ENCODE measurements around the gene ZNF763.
A peak's percentile ranks its signal among the peaks of the same experiment; 100 is the strongest.

Gene ZNF763

GRCh38 chr19:11970174-11970573 is 5.3 kb downstream of the ZNF763 start:
- Histone ChIP-seq H3K9me3 (ENCODE audit: control insufficient read depth in 2 of 2, low read length in 2 of 2) (no peaks in the 10 kb centered on the region), H3K9ac (ENCODE audit: low read depth in 1 of 2, low read length in 2 of 2) (no peak overlapping the region), H3K27ac (ENCODE audit: low read depth in 2 of 2, low read length in 2 of 2) (no peak overlapping the region), H3K27me3 (ENCODE audit: control insufficient read depth in 2 of 2, insufficient read depth in 2 of 2, low read length in 2 of 2) (no peaks in the 10 kb centered on the region), H3K36me3 (ENCODE audit: control insufficient read depth in 2 of 2, insufficient read depth in 2 of 2, low read length in 2 of 2) (no peaks in the 10 kb centered on the region), H3K4me3 (ENCODE audit: low read length in 2 of 2) (no peak overlapping the region), H3K4me1 (ENCODE audit: control insufficient read depth in 2 of 2, insufficient read depth in 2 of 2, low read length in 2 of 2) (peaks cover 0 to 8% of the 10 kb centered on the region in 2 donors)

- Histone ChIP-seq H3K27me3 (ENCODE audit: control insufficient read depth in 2 of 2, insufficient read depth in 2 of 2, low read length in 2 of 2) (no peaks in the 10 kb centered on the region), H3K36me3 (ENCODE audit: control insufficient read depth in 2 of 2, insufficient read depth in 2 of 2, low read length in 2 of 2) (no peaks in the 10 kb centered on the region), H3K4me1 (ENCODE audit: control insufficient read depth in 2 of 2, insufficient read depth in 2 of 2, low read length in 2 of 2) (peaks cover 0 to under 1% of the 10 kb centered on the region in 2 donors)
Observed at GRCh38 chr19:11971041-11971440, 6.2 kb downstream of the ZNF763 start.

GRCh38 chr19:11973019-11973810 is 8.4 kb downstream of the ZNF763 start:
- Histone ChIP-seq H3K27ac (ENCODE audit: low read depth in 2 of 2, low read length in 2 of 2) (no peak overlapping the region), H3K9ac (ENCODE audit: low read depth in 1 of 2, low read length in 2 of 2) (no peak overlapping the region), H3K9me3 (ENCODE audit: control insufficient read depth in 2 of 2, low read length in 2 of 2) (peaks cover 6 to 13% of the 10 kb centered on the region in 2 donors), H3K36me3 (ENCODE audit: control insufficient read depth in 2 of 2, insufficient read depth in 2 of 2, low read length in 2 of 2) (peaks cover 3 to 15% of the 10 kb centered on the region in 2 donors), H3K4me3 (ENCODE audit: low read length in 2 of 2) (no peak overlapping the region), H3K27me3 (ENCODE audit: control insufficient read depth in 2 of 2, insufficient read depth in 2 of 2, low read length in 2 of 2) (no peaks in the 10 kb centered on the region), H3K4me1 (ENCODE audit: control insufficient read depth in 2 of 2, insufficient read depth in 2 of 2, low read length in 2 of 2) (no peaks in the 10 kb centered on the region)

More at GRCh38 chr19:11971041-11971440, 6.2 kb downstream of the ZNF763 start:
- no peak overlapping the region for H3K9ac ChIP-seq (ENCODE audit: low read depth in 1 of 2, low read length in 2 of 2)
- H3K4me3 ChIP-seq (ENCODE audit: low read length in 2 of 2): no peak overlapping the region
- H3K27ac ChIP-seq (ENCODE audit: low read depth in 2 of 2, low read length in 2 of 2): no peak overlapping the region
- H3K9me3 ChIP-seq (ENCODE audit: control insufficient read depth in 2 of 2, low read length in 2 of 2): no peaks in the 10 kb centered on the region

- no peak overlapping the region for H3K27ac ChIP-seq (ENCODE audit: low read depth in 2 of 2, low read length in 2 of 2)
- H3K36me3 ChIP-seq (ENCODE audit: control insufficient read depth in 2 of 2, insufficient read depth in 2 of 2, low read length in 2 of 2): peaks cover 13 to 31% of the 10 kb centered on the region in 2 donors
- no peaks in the 10 kb centered on the region for H3K27me3 ChIP-seq (ENCODE audit: control insufficient read depth in 2 of 2, insufficient read depth in 2 of 2, low read length in 2 of 2)
- no peaks in the 10 kb centered on the region for H3K4me1 ChIP-seq (ENCODE audit: control insufficient read depth in 2 of 2, insufficient read depth in 2 of 2, low read length in 2 of 2)
- peaks cover 36 to 45% of the 10 kb centered on the region in 2 donors for H3K9me3 ChIP-seq (ENCODE audit: control insufficient read depth in 2 of 2, low read length in 2 of 2)
- H3K4me3 ChIP-seq (ENCODE audit: low read length in 2 of 2): peak overlapping the region in 1 of 2 donors; percentile 19
- no peak overlapping the region for H3K9ac ChIP-seq (ENCODE audit: low read depth in 1 of 2, low read length in 2 of 2)
Observed at GRCh38 chr19:11978492-11979100, 13.8 kb downstream of the ZNF763 start.

GRCh38 chr19:11979527-11979926 is 14.7 kb downstream of the ZNF763 start:
- Histone ChIP-seq H3K36me3 (ENCODE audit: control insufficient read depth in 2 of 2, insufficient read depth in 2 of 2, low read length in 2 of 2) (peaks cover 13 to 31% of the 10 kb centered on the region in 2 donors), H3K4me3 (ENCODE audit: low read length in 2 of 2) (peak overlapping the region in 1 of 2 donors; percentile 48), H3K9ac (ENCODE audit: low read depth in 1 of 2, low read length in 2 of 2) (no peak overlapping the region), H3K27ac (ENCODE audit: low read depth in 2 of 2, low read length in 2 of 2) (no peak overlapping the region), H3K27me3 (ENCODE audit: control insufficient read depth in 2 of 2, insufficient read depth in 2 of 2, low read length in 2 of 2) (no peaks in the 10 kb centered on the region), H3K9me3 (ENCODE audit: control insufficient read depth in 2 of 2, low read length in 2 of 2) (peaks cover 36 to 45% of the 10 kb centered on the region in 2 donors), H3K4me1 (ENCODE audit: control insufficient read depth in 2 of 2, insufficient read depth in 2 of 2, low read length in 2 of 2) (no peaks in the 10 kb centered on the region)

- H3K9ac ChIP-seq (ENCODE audit: low read depth in 1 of 2, low read length in 2 of 2): no peak overlapping the region
- peaks cover 34 to 38% of the 10 kb centered on the region in 2 donors for H3K9me3 ChIP-seq (ENCODE audit: control insufficient read depth in 2 of 2, low read length in 2 of 2)
- H3K4me3 ChIP-seq (ENCODE audit: low read length in 2 of 2): no peak overlapping the region
- peaks cover 0 to 4% of the 10 kb centered on the region in 2 donors for H3K4me1 ChIP-seq (ENCODE audit: control insufficient read depth in 2 of 2, insufficient read depth in 2 of 2, low read length in 2 of 2)
- no peak overlapping the region for H3K27ac ChIP-seq (ENCODE audit: low read depth in 2 of 2, low read length in 2 of 2)
- H3K27me3 ChIP-seq (ENCODE audit: control insufficient read depth in 2 of 2, insufficient read depth in 2 of 2, low read length in 2 of 2): no peaks in the 10 kb centered on the region
- peaks cover 13 to 23% of the 10 kb centered on the region in 2 donors for H3K36me3 ChIP-seq (ENCODE audit: control insufficient read depth in 2 of 2, insufficient read depth in 2 of 2, low read length in 2 of 2)
Observed at GRCh38 chr19:11982526-11982925, 17.7 kb downstream of the ZNF763 start.

GRCh38 chr19:11984986-11985385 is 20.1 kb downstream of the ZNF763 start:
- peaks cover 0 to 2% of the 10 kb centered on the region in 2 donors for H3K36me3 ChIP-seq (ENCODE audit: control insufficient read depth in 2 of 2, insufficient read depth in 2 of 2, low read length in 2 of 2)
- peaks cover 4 to 8% of the 10 kb centered on the region in 2 donors for H3K4me1 ChIP-seq (ENCODE audit: control insufficient read depth in 2 of 2, insufficient read depth in 2 of 2, low read length in 2 of 2)
- no peaks in the 10 kb centered on the region for H3K27me3 ChIP-seq (ENCODE audit: control insufficient read depth in 2 of 2, insufficient read depth in 2 of 2, low read length in 2 of 2)
- H3K9me3 ChIP-seq (ENCODE audit: control insufficient read depth in 2 of 2, low read length in 2 of 2): peaks cover 13 to 14% of the 10 kb centered on the region in 2 donors
- no peak overlapping the region for H3K27ac ChIP-seq (ENCODE audit: low read depth in 2 of 2, low read length in 2 of 2)
- H3K4me3 ChIP-seq (ENCODE audit: low read length in 2 of 2): no peak overlapping the region
- no peak overlapping the region for H3K9ac ChIP-seq (ENCODE audit: low read depth in 1 of 2, low read length in 2 of 2)

GRCh38 chr19:11986754-11987153 is 21.9 kb downstream of the ZNF763 start:
- peaks cover 0 to 2% of the 10 kb centered on the region in 2 donors for H3K9me3 ChIP-seq (ENCODE audit: control insufficient read depth in 2 of 2, low read length in 2 of 2)
- H3K27me3 ChIP-seq (ENCODE audit: control insufficient read depth in 2 of 2, insufficient read depth in 2 of 2, low read length in 2 of 2): no peaks in the 10 kb centered on the region
- H3K36me3 ChIP-seq (ENCODE audit: control insufficient read depth in 2 of 2, insufficient read depth in 2 of 2, low read length in 2 of 2): no peaks in the 10 kb centered on the region
- H3K27ac ChIP-seq (ENCODE audit: low read depth in 2 of 2, low read length in 2 of 2): no peak overlapping the region
- H3K9ac ChIP-seq (ENCODE audit: low read depth in 1 of 2, low read length in 2 of 2): no peak overlapping the region
- peak overlapping the region in 1 of 2 donors; percentile 93 for H3K4me3 ChIP-seq (ENCODE audit: low read length in 2 of 2)
- peaks cover 4 to 8% of the 10 kb centered on the region in 2 donors for H3K4me1 ChIP-seq (ENCODE audit: control insufficient read depth in 2 of 2, insufficient read depth in 2 of 2, low read length in 2 of 2)

GRCh38 chr19:11987405-11988281 is 22.8 kb downstream of the ZNF763 start:
- Histone ChIP-seq H3K4me3 (ENCODE audit: low read length in 2 of 2) (peak overlapping the region; percentile 88 to 93), H3K27me3 (ENCODE audit: control insufficient read depth in 2 of 2, insufficient read depth in 2 of 2, low read length in 2 of 2) (no peaks in the 10 kb centered on the region), H3K4me1 (ENCODE audit: control insufficient read depth in 2 of 2, insufficient read depth in 2 of 2, low read length in 2 of 2) (peaks cover 4 to 8% of the 10 kb centered on the region in 2 donors), H3K36me3 (ENCODE audit: control insufficient read depth in 2 of 2, insufficient read depth in 2 of 2, low read length in 2 of 2) (no peaks in the 10 kb centered on the region), H3K27ac (ENCODE audit: low read depth in 2 of 2, low read length in 2 of 2) (peak overlapping the region; percentile 82 to 87), H3K9ac (ENCODE audit: low read depth in 1 of 2, low read length in 2 of 2) (peak overlapping the region; percentile 84 to 93), H3K9me3 (ENCODE audit: control insufficient read depth in 2 of 2, low read length in 2 of 2) (no peaks in the 10 kb centered on the region)
